ENCODE data around the gene VAMP7.

GRCh38 chrX:155893521-155893920 lies 12.4 kb downstream of the VAMP7 start:
- TF ChIP-seq ZBTB44 (CRISPR knock-in tag; IDR thresholded peaks at IDR 0.05) (no peak), CBX5 (CRISPR knock-in tag; IDR thresholded peaks at IDR 0.05; ENCODE audit: borderline replicate concordance) (no peak), FOXA1 (IDR thresholded peaks at IDR 0.05) (no peak), FOXA1 (CRISPR knock-in tag; IDR thresholded peaks at IDR 0.05) (no peak), MXI1 (IDR thresholded peaks at IDR 0.05; ENCODE audit: borderline replicate concordance, low read depth, low read length) (no peak), CTCF (CRISPR knock-in tag; IDR thresholded peaks at IDR 0.05) (no peak), USF2 (IDR thresholded peaks at IDR 0.05; ENCODE audit: low read depth, low read length) (no peak), USF2 (CRISPR knock-in tag; IDR thresholded peaks at IDR 0.05; ENCODE audit: borderline replicate concordance) (no peak), FOXM1 (CRISPR knock-in tag; IDR thresholded peaks at IDR 0.05) (no peak), ZBTB20 (CRISPR knock-in tag; IDR thresholded peaks at IDR 0.05; ENCODE audit: borderline replicate concordance, low read depth) (no peak), ZNF253 (CRISPR knock-in tag; IDR thresholded peaks at IDR 0.05; ENCODE audit: borderline replicate concordance) (no peak), CEBPG (CRISPR knock-in tag; IDR thresholded peaks at IDR 0.05) (no peak), CREM (IDR thresholded peaks at IDR 0.05) (no peak), CREM (CRISPR knock-in tag; IDR thresholded peaks at IDR 0.05) (no peak)
